ENCODE measurements around the gene COX14. TPM values are rescaled to one million over a fixed set of nuclear protein-coding genes. Genes with fewer than 3 reads are reported as not detected.

Gene COX14
- total and polyA plus RNA-seq, 10 of the 15 experiments (the other 5 are each of a cell fraction or from before 2014, with no cell fraction given), result 44.6 to 361 (median 120) TPM

DNA sequence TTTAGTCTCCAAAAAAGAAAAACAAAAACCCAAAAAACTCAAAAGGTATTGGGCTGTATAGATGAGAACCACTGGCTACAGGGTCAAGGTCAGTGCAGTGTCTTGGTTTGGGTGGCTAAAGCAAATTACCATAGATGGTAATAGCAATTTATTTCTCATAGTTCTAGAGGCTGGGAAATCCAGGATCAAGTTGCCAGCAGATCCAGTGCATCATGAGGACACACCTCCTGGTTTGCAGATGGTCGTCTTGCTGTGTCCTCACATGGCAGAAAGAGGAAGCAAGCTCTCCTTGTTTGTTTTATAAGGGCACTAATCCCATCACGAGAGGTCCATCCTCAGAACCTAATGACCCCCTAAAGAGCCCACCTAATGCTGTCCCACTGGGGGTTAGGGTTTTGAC, 11.2 kb downstream of the COX14 start (continued):
- no peak for TF ChIP-seq ZBED1 (IDR thresholded peaks at IDR 0.05; ENCODE audit: borderline replicate concordance)

DNA sequence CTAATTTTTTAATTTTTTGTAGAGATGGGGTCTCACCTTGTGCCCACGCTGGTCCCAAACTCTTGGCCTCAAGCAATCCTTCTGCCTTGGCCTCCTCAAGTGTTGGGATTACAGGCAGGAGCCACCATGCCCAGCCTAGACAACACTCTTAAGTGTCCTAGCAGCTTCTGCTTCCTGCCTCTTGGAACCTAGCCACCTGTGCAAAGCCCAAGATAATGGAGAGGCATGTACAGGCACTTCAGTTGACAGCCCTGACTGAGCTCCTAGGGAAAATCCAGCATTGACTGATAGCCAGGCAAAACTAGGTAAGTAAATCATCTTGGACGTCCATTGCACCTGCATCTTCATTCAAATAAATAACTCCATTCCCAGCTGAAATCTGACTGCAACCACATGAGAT, 15.5 kb downstream of the COX14 start:
- 69% methylated on average over 2 of the region's 2 CpGs for WGBS (ENCODE audit: insufficient coverage, insufficient replicate concordance, low lambda C conversion rate, missing lambda C conversion rate)
- Histone ChIP-seq H3K9ac (ENCODE audit: control insufficient read depth, insufficient read depth, low read length) (no peak overlapping the region), H3K4me2 (ENCODE audit: control insufficient read depth, insufficient read depth) (no peak overlapping the region), H3K4me1 (ENCODE audit: control insufficient read depth, insufficient read depth, low read length) (peaks cover 11% of the 10 kb centered on the region; the same call in 1 of the 2 replicates), H4K20me1 (ENCODE audit: control insufficient read depth, insufficient read depth) (no peaks in the 10 kb centered on the region), H3K27me3 (replicated peaks in 1 of 2; ENCODE audit: control insufficient read depth in 2 of 2, insufficient read depth in 2 of 2, low read length in 1 of 2) (no peaks in the 10 kb centered on the region), H3K4me3 (no peak overlapping the region), H3K36me3 (ENCODE audit: control insufficient read depth in 2 of 2, insufficient read depth in 2 of 2, low read length in 1 of 2) (peaks cover 8 to 28% of the 10 kb centered on the region in 2 experiments), H3K27ac (ENCODE audit: control insufficient read depth, insufficient read depth) (no peak overlapping the region), H3K9me3 (replicated peaks; ENCODE audit: control insufficient read depth, insufficient read depth, low read length) (no peaks in the 10 kb centered on the region), H3K79me2 (ENCODE audit: control insufficient read depth, insufficient read depth, low read length) (no peaks in the 10 kb centered on the region), H2AFZ (ENCODE audit: control insufficient read depth, low read depth, low read length) (no peak overlapping the region)
- RAD21 ChIA-PET (ENCODE audit: unreplicated experiment), result interaction anchor here (0.6 to 1.7 kb wide), 2 partner anchors 43 to 48 kb away, joined by 3 to 4 read pairs; partner anchors contain the start of gene SMARCD1
- in situ Hi-C loops (cut with MboI), result no loop called here
- SMC1A ChIA-PET (ENCODE audit: uncharacterized antibody, unreplicated experiment), result interaction anchor here (0.7 kb wide), 1 partner anchor 233 kb away, joined by 3 read pairs; no protein-coding TSS in a partner anchor
- intact Hi-C loops (cut with micrococcal nuclease; ENCODE audit: unreplicated experiment), result loop anchor here (5.0 kb wide), 1 partner anchor 35 kb away; no protein-coding TSS in a partner anchor
- no peak for DNase-seq (ENCODE audit: low read depth, low spot score)
- CTCF ChIA-PET, result interaction anchor here (1.1 to 11.1 kb wide), 5 partner anchors 11 to 48 kb away, joined by 3 to 89 read pairs (median 3); partner anchors contain the start of gene COX14
- no peak for FAIRE-seq
- POLR2A ChIA-PET, result interaction anchor here (3.7 kb wide), 1 partner anchor 16 kb away, joined by 15 read pairs; the partner anchor contains the start of gene COX14
- no peak for ATAC-seq
- BruUV-seq (replicated peaks), result no TSS peak
- TF ChIP-seq MEF2B (IDR thresholded peaks at IDR 0.05; ENCODE audit: partially characterized antibody, poor library complexity, severe bottlenecking) (no peak), SMARCA5 (IDR thresholded peaks at IDR 0.05) (no peak), ZSCAN29 (IDR thresholded peaks at IDR 0.05) (no peak), RFX5 (IDR thresholded peaks at IDR 0.05; ENCODE audit: low read depth, low read length) (no peak), MTA3 (IDR thresholded peaks at IDR 0.05; ENCODE audit: borderline replicate concordance, low read length) (no peak), SIN3A (IDR thresholded peaks at IDR 0.05; ENCODE audit: low read depth, low read length) (no peak), POLR2A (IDR thresholded peaks at IDR 0.05; ENCODE audit: low read depth, low read length) (no peak), NRF1 (conservative IDR thresholded peaks at IDR 0.05; ENCODE audit: low read depth, low read length) (no peak), HDAC2 (IDR thresholded peaks at IDR 0.05) (no peak), WRNIP1 (IDR thresholded peaks at IDR 0.05; ENCODE audit: borderline replicate concordance, low read depth, low read length) (no peak)
- TF ChIP-seq, protein P1, sequence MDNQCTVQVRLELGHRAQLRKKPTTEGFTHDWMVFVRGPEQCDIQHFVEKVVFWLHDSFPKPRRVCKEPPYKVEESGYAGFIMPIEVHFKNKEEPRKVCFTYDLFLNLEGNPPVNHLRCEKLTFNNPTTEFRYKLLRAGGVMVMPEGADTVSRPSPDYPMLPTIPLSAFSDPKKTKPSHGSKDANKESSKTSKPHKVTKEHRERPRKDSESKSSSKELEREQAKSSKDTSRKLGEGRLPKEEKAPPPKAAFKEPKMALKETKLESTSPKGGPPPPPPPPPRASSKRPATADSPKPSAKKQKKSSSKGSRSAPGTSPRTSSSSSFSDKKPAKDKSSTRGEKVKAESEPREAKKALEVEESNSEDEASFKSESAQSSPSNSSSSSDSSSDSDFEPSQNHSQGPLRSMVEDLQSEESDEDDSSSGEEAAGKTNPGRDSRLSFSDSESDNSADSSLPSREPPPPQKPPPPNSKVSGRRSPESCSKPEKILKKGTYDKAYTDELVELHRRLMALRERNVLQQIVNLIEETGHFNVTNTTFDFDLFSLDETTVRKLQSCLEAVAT (IDR thresholded peaks at IDR 0.05), result no peak
- TF ChIP-seq, protein P2, sequence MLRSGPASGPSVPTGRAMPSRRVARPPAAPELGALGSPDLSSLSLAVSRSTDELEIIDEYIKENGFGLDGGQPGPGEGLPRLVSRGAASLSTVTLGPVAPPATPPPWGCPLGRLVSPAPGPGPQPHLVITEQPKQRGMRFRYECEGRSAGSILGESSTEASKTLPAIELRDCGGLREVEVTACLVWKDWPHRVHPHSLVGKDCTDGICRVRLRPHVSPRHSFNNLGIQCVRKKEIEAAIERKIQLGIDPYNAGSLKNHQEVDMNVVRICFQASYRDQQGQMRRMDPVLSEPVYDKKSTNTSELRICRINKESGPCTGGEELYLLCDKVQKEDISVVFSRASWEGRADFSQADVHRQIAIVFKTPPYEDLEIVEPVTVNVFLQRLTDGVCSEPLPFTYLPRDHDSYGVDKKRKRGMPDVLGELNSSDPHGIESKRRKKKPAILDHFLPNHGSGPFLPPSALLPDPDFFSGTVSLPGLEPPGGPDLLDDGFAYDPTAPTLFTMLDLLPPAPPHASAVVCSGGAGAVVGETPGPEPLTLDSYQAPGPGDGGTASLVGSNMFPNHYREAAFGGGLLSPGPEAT (IDR thresholded peaks at IDR 0.05; ENCODE audit: low read depth), result no peak
- TF ChIP-seq, protein P3, sequence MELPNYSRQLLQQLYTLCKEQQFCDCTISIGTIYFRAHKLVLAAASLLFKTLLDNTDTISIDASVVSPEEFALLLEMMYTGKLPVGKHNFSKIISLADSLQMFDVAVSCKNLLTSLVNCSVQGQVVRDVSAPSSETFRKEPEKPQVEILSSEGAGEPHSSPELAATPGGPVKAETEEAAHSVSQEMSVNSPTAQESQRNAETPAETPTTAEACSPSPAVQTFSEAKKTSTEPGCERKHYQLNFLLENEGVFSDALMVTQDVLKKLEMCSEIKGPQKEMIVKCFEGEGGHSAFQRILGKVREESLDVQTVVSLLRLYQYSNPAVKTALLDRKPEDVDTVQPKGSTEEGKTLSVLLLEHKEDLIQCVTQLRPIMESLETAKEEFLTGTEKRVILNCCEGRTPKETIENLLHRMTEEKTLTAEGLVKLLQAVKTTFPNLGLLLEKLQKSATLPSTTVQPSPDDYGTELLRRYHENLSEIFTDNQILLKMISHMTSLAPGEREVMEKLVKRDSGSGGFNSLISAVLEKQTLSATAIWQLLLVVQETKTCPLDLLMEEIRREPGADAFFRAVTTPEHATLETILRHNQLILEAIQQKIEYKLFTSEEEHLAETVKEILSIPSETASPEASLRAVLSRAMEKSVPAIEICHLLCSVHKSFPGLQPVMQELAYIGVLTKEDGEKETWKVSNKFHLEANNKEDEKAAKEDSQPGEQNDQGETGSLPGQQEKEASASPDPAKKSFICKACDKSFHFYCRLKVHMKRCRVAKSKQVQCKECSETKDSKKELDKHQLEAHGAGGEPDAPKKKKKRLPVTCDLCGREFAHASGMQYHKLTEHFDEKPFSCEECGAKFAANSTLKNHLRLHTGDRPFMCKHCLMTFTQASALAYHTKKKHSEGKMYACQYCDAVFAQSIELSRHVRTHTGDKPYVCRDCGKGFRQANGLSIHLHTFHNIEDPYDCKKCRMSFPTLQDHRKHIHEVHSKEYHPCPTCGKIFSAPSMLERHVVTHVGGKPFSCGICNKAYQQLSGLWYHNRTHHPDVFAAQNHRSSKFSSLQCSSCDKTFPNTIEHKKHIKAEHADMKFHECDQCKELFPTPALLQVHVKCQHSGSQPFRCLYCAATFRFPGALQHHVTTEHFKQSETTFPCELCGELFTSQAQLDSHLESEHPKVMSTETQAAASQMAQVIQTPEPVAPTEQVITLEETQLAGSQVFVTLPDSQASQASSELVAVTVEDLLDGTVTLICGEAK (IDR thresholded peaks at IDR 0.05; ENCODE audit: borderline replicate concordance), result no peak
- TF ChIP-seq, protein P4, sequence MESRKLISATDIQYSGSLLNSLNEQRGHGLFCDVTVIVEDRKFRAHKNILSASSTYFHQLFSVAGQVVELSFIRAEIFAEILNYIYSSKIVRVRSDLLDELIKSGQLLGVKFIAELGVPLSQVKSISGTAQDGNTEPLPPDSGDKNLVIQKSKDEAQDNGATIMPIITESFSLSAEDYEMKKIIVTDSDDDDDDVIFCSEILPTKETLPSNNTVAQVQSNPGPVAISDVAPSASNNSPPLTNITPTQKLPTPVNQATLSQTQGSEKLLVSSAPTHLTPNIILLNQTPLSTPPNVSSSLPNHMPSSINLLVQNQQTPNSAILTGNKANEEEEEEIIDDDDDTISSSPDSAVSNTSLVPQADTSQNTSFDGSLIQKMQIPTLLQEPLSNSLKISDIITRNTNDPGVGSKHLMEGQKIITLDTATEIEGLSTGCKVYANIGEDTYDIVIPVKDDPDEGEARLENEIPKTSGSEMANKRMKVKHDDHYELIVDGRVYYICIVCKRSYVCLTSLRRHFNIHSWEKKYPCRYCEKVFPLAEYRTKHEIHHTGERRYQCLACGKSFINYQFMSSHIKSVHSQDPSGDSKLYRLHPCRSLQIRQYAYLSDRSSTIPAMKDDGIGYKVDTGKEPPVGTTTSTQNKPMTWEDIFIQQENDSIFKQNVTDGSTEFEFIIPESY (IDR thresholded peaks at IDR 0.05), result no peak
